DND-41 (cell line): Measurements from ENCODE around the gene BST1.

Experiments used
- ATAC-seq: fragments of 200-7000 bp; cut with Tn5 transposase; 3 replicates; pipeline ENCODE4 v1.9.1; 2021; ENCODE audit warnings: low read depth; ENCODE audit not compliant: insufficient read depth
- DNase-seq: peaks from one replicate; pipeline ENCODE4 v3.0.0-alpha.2; 2020
- H2AFZ ChIP-seq: 2 replicates; pipeline ENCODE4 v1.6.0; 2012; ENCODE audit warnings: low read depth, low read length
- H3K27ac ChIP-seq: 2 replicates; pipeline ENCODE4 v1.5.1; 2012; ENCODE audit warnings: low read length, inconsistent platforms
- H3K27me3 ChIP-seq: fragments of 200-600 bp; sonication (generic); 2 replicates; pipeline ENCODE4 v1.6.0; 2012; ENCODE audit warnings: low read length, mild to moderate bottlenecking, inconsistent platforms; ENCODE audit not compliant: insufficient read depth, poor library complexity
- H3K36me3 ChIP-seq: 2 replicates; pipeline ENCODE4 v1.5.1; 2012; ENCODE audit warnings: low read length, inconsistent platforms; ENCODE audit not compliant: insufficient read depth
- H3K4me1 ChIP-seq: 2 replicates; pipeline ENCODE4 v1.5.1; 2012; ENCODE audit warnings: mild to moderate bottlenecking, low read length; ENCODE audit not compliant: insufficient read depth
- H3K4me2 ChIP-seq: 2 replicates; pipeline ENCODE4 v1.6.0; 2012; ENCODE audit warnings: mild to moderate bottlenecking, moderate library complexity, low read length, inconsistent platforms; ENCODE audit not compliant: insufficient read depth
- H3K4me3 ChIP-seq, 2 experiments: fragments of 200-600 bp in 1 of 2; shearing (Covaris generic) in 1 of 2; 2 replicates each; pipeline ENCODE4 v1.5.1; 2012 to 2016; ENCODE audit warnings: inconsistent platforms in 2 of 2, low read length in 2 of 2, mild to moderate bottlenecking in 2 of 2, low read depth in 1 of 2, moderate library complexity in 1 of 2
- H3K79me2 ChIP-seq: 2 replicates; pipeline ENCODE4 v1.6.0; 2012; ENCODE audit warnings: low read length, inconsistent platforms; ENCODE audit not compliant: insufficient read depth
- H3K9ac ChIP-seq: 2 replicates; pipeline ENCODE4 v1.6.0; 2012; ENCODE audit warnings: low read depth, mild to moderate bottlenecking, inconsistent platforms, low read length, moderate library complexity
- H3K9me3 ChIP-seq: 2 replicates; pipeline ENCODE4 v1.5.1; 2012; ENCODE audit warnings: low read length, moderate library complexity, mild to moderate bottlenecking, inconsistent platforms; ENCODE audit not compliant: insufficient read depth, severe bottlenecking
- H4K20me1 ChIP-seq: 2 replicates; pipeline ENCODE4 v1.6.0; 2012; ENCODE audit warnings: low read length; ENCODE audit not compliant: insufficient read depth
- EZH2 ChIP-seq: IDR thresholded peaks from 3 replicates; pipeline ENCODE4 v1.6.1; 2012; ENCODE audit warnings: borderline replicate concordance, low read depth, mild to moderate bottlenecking, moderate library complexity, low read length, inconsistent platforms; ENCODE audit not compliant: severe bottlenecking
- TF ChIP-seq, protein P1 (sequence below): IDR thresholded peaks from 2 replicates; pipeline ENCODE4 v1.5.1; 2012; ENCODE audit warnings: borderline replicate concordance, low read length, moderate library complexity, mild to moderate bottlenecking; ENCODE audit not compliant: poor library complexity, severe bottlenecking; ENCODE audit errors: extremely low read depth

BST1 gene

DNA sequence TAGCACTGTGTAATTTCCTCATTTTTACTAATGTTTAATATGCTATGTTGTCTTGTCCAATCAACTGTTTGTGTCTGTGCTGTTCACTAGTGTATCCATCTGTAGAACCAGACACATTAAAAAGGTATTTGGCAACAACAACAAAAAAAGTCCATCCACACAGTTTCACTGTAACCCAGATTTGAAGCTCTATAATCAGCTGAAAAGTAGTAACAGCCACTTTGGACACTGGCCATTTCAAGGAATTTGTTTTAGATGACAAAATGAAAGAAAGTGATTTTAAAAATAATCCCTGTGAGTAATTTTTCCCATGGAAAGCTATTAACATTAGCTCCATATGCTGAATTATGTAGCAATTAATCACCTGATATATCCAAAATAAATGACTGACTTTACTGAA lies 45.5 kb upstream of the BST1 start:
- H3K79me2 ChIP-seq, result peaks cover 36% of the 10 kb centered on the region
- H3K27me3 ChIP-seq, result no peaks in the 10 kb centered on the region
- H3K27ac ChIP-seq, result no peak overlapping the region
- no peaks in the 10 kb centered on the region for H3K9me3 ChIP-seq
- DNase-seq, result no peak
- H3K4me1 ChIP-seq, result peaks cover 29% of the 10 kb centered on the region
- H3K36me3 ChIP-seq, result no peaks in the 10 kb centered on the region; the same call in 1 of the 2 replicates
- TF ChIP-seq, protein P1, sequence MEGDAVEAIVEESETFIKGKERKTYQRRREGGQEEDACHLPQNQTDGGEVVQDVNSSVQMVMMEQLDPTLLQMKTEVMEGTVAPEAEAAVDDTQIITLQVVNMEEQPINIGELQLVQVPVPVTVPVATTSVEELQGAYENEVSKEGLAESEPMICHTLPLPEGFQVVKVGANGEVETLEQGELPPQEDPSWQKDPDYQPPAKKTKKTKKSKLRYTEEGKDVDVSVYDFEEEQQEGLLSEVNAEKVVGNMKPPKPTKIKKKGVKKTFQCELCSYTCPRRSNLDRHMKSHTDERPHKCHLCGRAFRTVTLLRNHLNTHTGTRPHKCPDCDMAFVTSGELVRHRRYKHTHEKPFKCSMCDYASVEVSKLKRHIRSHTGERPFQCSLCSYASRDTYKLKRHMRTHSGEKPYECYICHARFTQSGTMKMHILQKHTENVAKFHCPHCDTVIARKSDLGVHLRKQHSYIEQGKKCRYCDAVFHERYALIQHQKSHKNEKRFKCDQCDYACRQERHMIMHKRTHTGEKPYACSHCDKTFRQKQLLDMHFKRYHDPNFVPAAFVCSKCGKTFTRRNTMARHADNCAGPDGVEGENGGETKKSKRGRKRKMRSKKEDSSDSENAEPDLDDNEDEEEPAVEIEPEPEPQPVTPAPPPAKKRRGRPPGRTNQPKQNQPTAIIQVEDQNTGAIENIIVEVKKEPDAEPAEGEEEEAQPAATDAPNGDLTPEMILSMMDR, result no peak
- no peak for TF ChIP-seq EZH2
- no peak overlapping the region for H3K4me3 ChIP-seq
- no peak overlapping the region for H3K9ac ChIP-seq
- no peak overlapping the region for H2AFZ ChIP-seq
- H3K4me2 ChIP-seq, result no peak overlapping the region
- no peak for ATAC-seq
- H4K20me1 ChIP-seq, result no peaks in the 10 kb centered on the region

DNA sequence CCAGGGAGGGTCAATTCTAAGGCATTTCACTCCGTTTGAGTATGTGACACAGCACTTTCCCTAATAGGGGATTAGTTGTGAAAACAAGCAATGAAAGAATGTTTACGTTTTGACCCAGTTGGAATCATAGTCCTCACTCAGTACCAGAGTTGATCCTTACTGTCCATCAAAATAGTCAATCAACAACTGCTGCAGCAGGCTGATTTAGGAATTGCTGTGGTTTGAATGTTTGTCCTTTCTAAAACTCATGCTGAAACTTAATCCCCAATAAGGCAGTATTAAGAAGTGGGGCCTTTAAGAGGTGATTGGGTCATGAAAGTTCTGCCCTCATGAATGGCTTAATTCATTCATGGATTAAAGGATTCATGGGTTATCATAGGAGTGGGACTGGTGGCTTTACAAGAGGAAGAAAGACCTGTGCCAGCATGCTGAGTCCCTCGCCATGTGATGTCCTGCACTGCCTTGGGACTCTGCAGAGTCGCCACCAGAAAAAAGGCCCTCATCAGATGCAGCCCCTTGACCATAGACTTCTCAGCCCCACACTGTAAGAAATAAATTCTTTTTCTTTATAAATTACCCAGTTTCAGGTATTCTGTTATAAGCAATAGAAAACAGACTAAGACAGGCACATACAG lies 44.6 kb upstream of the BST1 start:
- Histone ChIP-seq H3K27ac (no peak overlapping the region), H3K36me3 (no peaks in the 10 kb centered on the region; the same call in 1 of the 2 replicates), H3K79me2 (peaks cover 27% of the 10 kb centered on the region), H4K20me1 (no peaks in the 10 kb centered on the region), H3K27me3 (no peaks in the 10 kb centered on the region), H3K9ac (no peak overlapping the region), H3K4me3 (no peak overlapping the region), H2AFZ (no peak overlapping the region), H3K4me1 (peaks cover 20% of the 10 kb centered on the region), H3K9me3 (no peaks in the 10 kb centered on the region), H3K4me2 (no peak overlapping the region)
- DNase-seq, result no peak
- no peak for ATAC-seq
- no peak for TF ChIP-seq EZH2
- TF ChIP-seq, protein P1, result no peak

DNA sequence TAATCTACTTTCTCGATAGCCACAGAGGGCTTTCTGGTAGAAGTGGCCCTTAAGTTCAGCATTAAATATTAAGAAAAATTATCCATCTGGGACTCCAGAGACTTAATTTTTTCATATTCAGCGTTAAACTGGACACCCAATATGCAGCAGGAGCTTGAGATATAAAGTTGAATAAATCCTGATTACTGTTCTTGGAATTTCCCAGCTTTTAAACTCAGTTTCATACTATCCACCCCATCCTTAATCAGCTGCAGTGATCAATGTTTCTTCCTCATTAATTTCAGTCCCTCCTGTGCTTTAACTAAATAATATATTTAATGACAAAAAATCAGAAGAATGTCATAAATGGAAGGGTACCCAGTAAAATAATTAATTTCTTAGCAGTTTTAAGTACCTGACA lies 44.1 kb upstream of the BST1 start:
- H3K9me3 ChIP-seq, result no peaks in the 10 kb centered on the region
- H3K27ac ChIP-seq, result no peak overlapping the region

More for the DNA sequence above, 44.1 kb upstream of the BST1 start:
- peaks cover 22% of the 10 kb centered on the region for H3K79me2 ChIP-seq
- H3K36me3 ChIP-seq, result no peaks in the 10 kb centered on the region; the same call in 1 of the 2 replicates
- no peak overlapping the region for H3K9ac ChIP-seq
- peaks cover 15% of the 10 kb centered on the region for H3K4me1 ChIP-seq
- no peak overlapping the region for H2AFZ ChIP-seq
- H3K4me3 ChIP-seq, result no peak overlapping the region
- no peak overlapping the region for H3K4me2 ChIP-seq
- TF ChIP-seq, protein P1, result no peak
- no peak for TF ChIP-seq EZH2
- DNase-seq, result no peak
- H4K20me1 ChIP-seq, result no peaks in the 10 kb centered on the region
- no peak for ATAC-seq
- no peaks in the 10 kb centered on the region for H3K27me3 ChIP-seq
